ENCODE data around the gene PATJ.

DNA sequence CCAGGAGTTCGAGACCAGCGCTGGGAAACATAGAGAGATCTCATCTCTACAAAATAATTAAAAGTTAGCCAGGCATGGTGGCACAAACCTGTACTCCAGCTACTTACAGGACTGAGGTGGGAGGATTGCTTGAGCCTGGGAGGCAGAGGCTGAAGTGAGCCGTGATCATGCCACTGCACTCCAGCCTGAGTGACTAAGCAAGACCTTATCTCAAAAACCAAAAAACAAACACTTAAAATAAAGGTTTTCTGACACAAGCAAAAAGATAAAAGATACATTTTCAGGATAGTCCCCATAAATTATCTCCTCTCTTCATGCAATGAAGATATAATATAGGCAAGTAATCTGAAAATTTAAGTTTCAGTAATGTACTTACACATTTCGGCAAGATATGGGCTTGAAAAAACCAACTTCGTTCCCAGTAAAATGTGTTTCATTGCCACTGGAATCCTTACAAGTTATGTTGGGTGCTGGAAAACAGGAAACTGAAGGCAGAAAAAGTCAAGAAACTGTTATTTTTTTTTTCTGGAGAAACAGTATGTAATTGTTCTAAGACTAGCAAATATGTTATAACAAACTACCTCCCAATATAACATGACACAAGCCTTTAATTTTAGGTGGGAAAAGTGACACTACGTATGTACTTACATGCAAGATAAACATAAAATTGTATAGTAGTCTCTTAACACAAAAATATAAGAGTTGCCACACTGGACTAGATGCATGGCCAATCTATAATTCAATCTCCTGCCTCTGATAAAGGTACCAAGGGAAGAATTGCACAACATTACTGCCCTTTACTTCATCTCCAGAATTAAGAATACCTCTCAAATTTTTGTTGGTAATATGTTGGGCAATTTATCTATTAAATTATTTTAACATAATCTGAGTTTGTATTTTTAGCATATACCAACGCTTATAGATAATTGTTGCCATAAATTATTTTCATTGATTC, 33.0 kb upstream of the PATJ start:
- TF ChIP-seq ARNTL (CRISPR knock-in tag; IDR thresholded peaks at IDR 0.05; ENCODE audit: borderline replicate concordance, low read depth) (no peak), ISL1 (CRISPR knock-in tag; IDR thresholded peaks at IDR 0.05) (no peak), TOX (CRISPR knock-in tag; IDR thresholded peaks at IDR 0.05; ENCODE audit: borderline replicate concordance) (no peak), SNAI2 (CRISPR knock-in tag; IDR thresholded peaks at IDR 0.05) (no peak), GLIS3 (CRISPR knock-in tag; IDR thresholded peaks at IDR 0.05) (no peak), ZNF565 (CRISPR knock-in tag; conservative IDR thresholded peaks at IDR 0.05; ENCODE audit: low read depth) (no peak), ESRRG (CRISPR knock-in tag; IDR thresholded peaks at IDR 0.05) (no peak), ZFP3 (CRISPR knock-in tag; IDR thresholded peaks at IDR 0.05) (no peak), ZNF70 (CRISPR knock-in tag; IDR thresholded peaks at IDR 0.05) (no peak), ZC3H10 (CRISPR knock-in tag; IDR thresholded peaks at IDR 0.05) (no peak), OSR1 (CRISPR knock-in tag; IDR thresholded peaks at IDR 0.05) (no peak)
- TF ChIP-seq, protein P1, sequence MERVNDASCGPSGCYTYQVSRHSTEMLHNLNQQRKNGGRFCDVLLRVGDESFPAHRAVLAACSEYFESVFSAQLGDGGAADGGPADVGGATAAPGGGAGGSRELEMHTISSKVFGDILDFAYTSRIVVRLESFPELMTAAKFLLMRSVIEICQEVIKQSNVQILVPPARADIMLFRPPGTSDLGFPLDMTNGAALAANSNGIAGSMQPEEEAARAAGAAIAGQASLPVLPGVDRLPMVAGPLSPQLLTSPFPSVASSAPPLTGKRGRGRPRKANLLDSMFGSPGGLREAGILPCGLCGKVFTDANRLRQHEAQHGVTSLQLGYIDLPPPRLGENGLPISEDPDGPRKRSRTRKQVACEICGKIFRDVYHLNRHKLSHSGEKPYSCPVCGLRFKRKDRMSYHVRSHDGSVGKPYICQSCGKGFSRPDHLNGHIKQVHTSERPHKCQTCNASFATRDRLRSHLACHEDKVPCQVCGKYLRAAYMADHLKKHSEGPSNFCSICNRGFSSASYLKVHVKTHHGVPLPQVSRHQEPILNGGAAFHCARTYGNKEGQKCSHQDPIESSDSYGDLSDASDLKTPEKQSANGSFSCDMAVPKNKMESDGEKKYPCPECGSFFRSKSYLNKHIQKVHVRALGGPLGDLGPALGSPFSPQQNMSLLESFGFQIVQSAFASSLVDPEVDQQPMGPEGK (CRISPR knock-in tag; IDR thresholded peaks at IDR 0.05; ENCODE audit: borderline replicate concordance), result no peak
- TF ChIP-seq, protein P2, sequence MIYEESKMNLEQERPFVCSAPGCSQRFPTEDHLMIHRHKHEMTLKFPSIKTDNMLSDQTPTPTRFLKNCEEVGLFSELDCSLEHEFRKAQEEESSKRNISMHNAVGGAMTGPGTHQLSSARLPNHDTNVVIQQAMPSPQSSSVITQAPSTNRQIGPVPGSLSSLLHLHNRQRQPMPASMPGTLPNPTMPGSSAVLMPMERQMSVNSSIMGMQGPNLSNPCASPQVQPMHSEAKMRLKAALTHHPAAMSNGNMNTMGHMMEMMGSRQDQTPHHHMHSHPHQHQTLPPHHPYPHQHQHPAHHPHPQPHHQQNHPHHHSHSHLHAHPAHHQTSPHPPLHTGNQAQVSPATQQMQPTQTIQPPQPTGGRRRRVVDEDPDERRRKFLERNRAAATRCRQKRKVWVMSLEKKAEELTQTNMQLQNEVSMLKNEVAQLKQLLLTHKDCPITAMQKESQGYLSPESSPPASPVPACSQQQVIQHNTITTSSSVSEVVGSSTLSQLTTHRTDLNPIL (CRISPR knock-in tag; IDR thresholded peaks at IDR 0.05; ENCODE audit: low read depth), result no peak
- TF ChIP-seq, protein P3, sequence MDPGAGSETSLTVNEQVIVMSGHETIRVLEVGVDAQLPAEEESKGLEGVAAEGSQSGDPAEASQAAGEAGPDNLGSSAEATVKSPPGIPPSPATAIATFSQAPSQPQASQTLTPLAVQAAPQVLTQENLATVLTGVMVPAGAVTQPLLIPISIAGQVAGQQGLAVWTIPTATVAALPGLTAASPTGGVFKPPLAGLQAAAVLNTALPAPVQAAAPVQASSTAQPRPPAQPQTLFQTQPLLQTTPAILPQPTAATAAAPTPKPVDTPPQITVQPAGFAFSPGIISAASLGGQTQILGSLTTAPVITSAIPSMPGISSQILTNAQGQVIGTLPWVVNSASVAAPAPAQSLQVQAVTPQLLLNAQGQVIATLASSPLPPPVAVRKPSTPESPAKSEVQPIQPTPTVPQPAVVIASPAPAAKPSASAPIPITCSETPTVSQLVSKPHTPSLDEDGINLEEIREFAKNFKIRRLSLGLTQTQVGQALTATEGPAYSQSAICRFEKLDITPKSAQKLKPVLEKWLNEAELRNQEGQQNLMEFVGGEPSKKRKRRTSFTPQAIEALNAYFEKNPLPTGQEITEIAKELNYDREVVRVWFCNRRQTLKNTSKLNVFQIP (CRISPR knock-in tag; IDR thresholded peaks at IDR 0.05; ENCODE audit: borderline replicate concordance, low read depth), result no peak
